Body of pancreas (tissue), 4 donors: ENCODE results near the gene NXPH3. TPM values are rescaled to one million over a fixed set of nuclear protein-coding genes. Genes with fewer than 3 reads are reported as not detected.

Source experiments
- ATAC-seq: fragments of 150-250 bp; one replicate; pipeline ENCODE4 v1.9.1; 2016
- DNase-seq, 4 donors: peaks; one replicate each; pipeline ENCODE4 v3.0.0-alpha.2; 2019
- H3K27ac ChIP-seq, 4 donors: fragments of 200-600 bp; sonication (generic); 1 replicate in 3 of 4; 2 replicates in 1 of 4; pipeline versions ENCODE4 v1.5.1 to v1.6.1; 2016 to 2019; ENCODE audit warnings: mild to moderate bottlenecking in 1 of 4, mixed read lengths in 1 of 4, moderate library complexity in 1 of 4
- H3K27me3 ChIP-seq, 2 donors: fragments of 200-600 bp; sonication (generic); one replicate each; pipeline ENCODE4 v1.6.0; 2016; ENCODE audit warnings: mild to moderate bottlenecking in 1 of 2
- H3K36me3 ChIP-seq, 2 donors: fragments of 200-600 bp; sonication (generic); replicated peaks in 1 of 2; 2 replicates each; pipeline ENCODE4 v1.5.1; 2016; ENCODE audit warnings: low read depth in 2 of 2; ENCODE audit not compliant: insufficient read depth in 1 of 2
- H3K4me1 ChIP-seq: fragments of 200-600 bp; sonication (generic); one replicate; pipeline ENCODE4 v1.6.0; 2016
- H3K4me3 ChIP-seq, 2 donors: fragments of 200-600 bp; sonication (generic); 1 replicate in 1 of 2; 2 replicates in 1 of 2; pipeline ENCODE4 v1.5.1; 2016 to 2019
- H3K9me3 ChIP-seq, 3 donors: fragments of 200-600 bp; sonication (generic); 1 replicate in 2 of 3; 2 replicates in 1 of 3; pipeline ENCODE4 v1.5.1; 2016
- CTCF ChIP-seq, 7 experiments: fragments of 450-650 bp in 4 of 7; fragments of 200-600 bp in 3 of 7; sonication (generic) in 3 of 7; IDR thresholded peaks; one replicate each; pipeline ENCODE4 v1.5.1; 2016 to 2019; ENCODE audit warnings: antibody characterized with exemption in 7 of 7
- POLR2A ChIP-seq, 3 donors: fragments of 450-650 bp; IDR thresholded peaks; one replicate each; pipeline ENCODE4 v1.6.1; 2016; ENCODE audit warnings: antibody characterized with exemption in 3 of 3, mild to moderate bottlenecking in 2 of 3
- WGBS, 2 donors: methylation state at CpG; one replicate each; pipeline ENCODE4 v1.1.5; 2017; 5-methylcytosine and 5-hydroxymethylcytosine counted together
- intact Hi-C: fragments of 100-400 bp; cut with DNase I; formaldehyde crosslinking; loops from one replicate; pipeline ENCODE4 v1.15.1; 2023
- total RNA-seq, 2 donors: library from RNA; depleted of rRNA; stranded (reverse); fragments of >200 nt; gene quantifications; one replicate each; pipeline ENCODE4 v1.1.0, GENCODE V29; 2016

The NXPH3 gene
- total RNA-seq, 2 donors from 2014 or later = 0.78 to 0.99 TPM

GRCh38 chr17:49555495-49556222 lies 20.0 kb upstream of the NXPH3 start:
- Histone ChIP-seq H3K4me3 (no peak overlapping the region), H3K4me1 (peaks cover 6% of the 10 kb centered on the region), H3K9me3 (no peaks in the 10 kb centered on the region), H3K36me3 (no peaks in the 10 kb centered on the region), H3K27me3 (no peaks in the 10 kb centered on the region), H3K27ac (no peak overlapping the region)
- DNase-seq = no peak
- TF ChIP-seq CTCF (IDR thresholded peaks at IDR 0.05) (no peak), POLR2A (IDR thresholded peaks at IDR 0.05) (no peak)
- intact Hi-C loops = loop anchor here (5.0 to 10.0 kb wide), 4 partner anchors 53 to 241 kb away; no protein-coding TSS in a partner anchor
- 64 to 69% methylated on average over 10 to 19 of the region's 19 CpGs for WGBS, 2 donors
- ATAC-seq = no peak

- TF ChIP-seq POLR2A (IDR thresholded peaks at IDR 0.05) (no peak), CTCF (IDR thresholded peaks at IDR 0.05) (peak; percentile 90 to 99 (median 93))
- intact Hi-C loops = loop anchor here (5.0 to 10.0 kb wide), 4 partner anchors 54 to 242 kb away; no protein-coding TSS in a partner anchor
- ATAC-seq = peak; percentile 87
Measured at GRCh38 chr17:49556223-49556943, 19.3 kb upstream of the NXPH3 start.

GRCh38 chr17:49557312-49558024 lies 18.2 kb upstream of the NXPH3 start:
- 12 to 15% methylated on average over 9 of the region's 9 CpGs for WGBS, 2 donors
- peak in 6 of 7 experiments; percentile 17 to 50 (median 38) for TF ChIP-seq CTCF (IDR thresholded peaks at IDR 0.05)
- no peak for TF ChIP-seq POLR2A (IDR thresholded peaks at IDR 0.05)

More at GRCh38 chr17:49556223-49556943, 19.3 kb upstream of the NXPH3 start:
- Histone ChIP-seq H3K36me3 (no peaks in the 10 kb centered on the region), H3K9me3 (no peaks in the 10 kb centered on the region), H3K27me3 (no peaks in the 10 kb centered on the region), H3K4me3 (no peak overlapping the region), H3K4me1 (peaks cover 6% of the 10 kb centered on the region), H3K27ac (no peak overlapping the region)
- peak; percentile 71 to 80 (median 76) for DNase-seq
- WGBS, 2 donors = 10 to 44% methylated on average over 2 to 23 of the region's 30 CpGs

GRCh38 chr17:49564638-49565037 lies 11.0 kb upstream of the NXPH3 start:
- H3K27me3 ChIP-seq = no peaks in the 10 kb centered on the region
- intact Hi-C loops = loop anchor here (5.0 kb wide), 1 partner anchor 213 kb away; no protein-coding TSS in a partner anchor
- no peaks in the 10 kb centered on the region for H3K9me3 ChIP-seq
- H3K4me1 ChIP-seq = peaks cover 27% of the 10 kb centered on the region
- no peak overlapping the region for H3K27ac ChIP-seq
- no peaks in the 10 kb centered on the region for H3K36me3 ChIP-seq
- DNase-seq (no peak), ATAC-seq (no peak)
- no peak for TF ChIP-seq CTCF (IDR thresholded peaks at IDR 0.05)
- TF ChIP-seq POLR2A (IDR thresholded peaks at IDR 0.05) = no peak
- WGBS, 2 donors = 80 to 81% methylated on average over 4 of the region's 4 CpGs
- H3K4me3 ChIP-seq = no peak overlapping the region

More at GRCh38 chr17:49557312-49558024, 18.2 kb upstream of the NXPH3 start:
- no peaks in the 10 kb centered on the region for H3K36me3 ChIP-seq
- intact Hi-C loops = loop anchor here (5.0 to 10.0 kb wide), 4 partner anchors 55 to 243 kb away; no protein-coding TSS in a partner anchor
- no peak overlapping the region for H3K4me3 ChIP-seq
- ATAC-seq (peak; percentile 42), DNase-seq (peak in 3 of 4 donors; percentile 37 to 53 (median 45))
- H3K9me3 ChIP-seq = no peaks in the 10 kb centered on the region
- H3K27me3 ChIP-seq = no peaks in the 10 kb centered on the region
- H3K4me1 ChIP-seq = peaks cover 6% of the 10 kb centered on the region
- no peak overlapping the region for H3K27ac ChIP-seq
